Stimulated activated CD4-positive, alpha-beta T cell treated with anti-CD3 and anti-CD28 coated beads, Interleukin-12 subunit alpha, Interleukin-12 subunit beta, amount 100 ng/mL, for 4 hours (primary cell): ENCODE measurements around the gene C11orf24.
"Not testable (repeated sequence)": the region's sequence is repeated elsewhere in the genome, so short reads cannot be mapped to it uniquely, and the experiment has no call there.

Experiments used
- DNase-seq: peaks from one replicate; pipeline ENCODE4 v3.0.0-alpha.2; 2020

The C11orf24 gene

GRCh38 chr11:68271781-68272608 lies at the start of gene C11orf24:
Gene C11orf24 (minus strand): TSS chr11:68271973. CDS start chr11:68263767, 8,206 bp downstream.
- DNase-seq, result peak; percentile 95

GRCh38 chr11:68317147-68317785 lies 45.5 kb upstream of the C11orf24 start:
- DNase-seq, result no peak

GRCh38 chr11:68315171-68315920 lies 43.6 kb upstream of the C11orf24 start:
- DNase-seq, result no peak

DNA sequence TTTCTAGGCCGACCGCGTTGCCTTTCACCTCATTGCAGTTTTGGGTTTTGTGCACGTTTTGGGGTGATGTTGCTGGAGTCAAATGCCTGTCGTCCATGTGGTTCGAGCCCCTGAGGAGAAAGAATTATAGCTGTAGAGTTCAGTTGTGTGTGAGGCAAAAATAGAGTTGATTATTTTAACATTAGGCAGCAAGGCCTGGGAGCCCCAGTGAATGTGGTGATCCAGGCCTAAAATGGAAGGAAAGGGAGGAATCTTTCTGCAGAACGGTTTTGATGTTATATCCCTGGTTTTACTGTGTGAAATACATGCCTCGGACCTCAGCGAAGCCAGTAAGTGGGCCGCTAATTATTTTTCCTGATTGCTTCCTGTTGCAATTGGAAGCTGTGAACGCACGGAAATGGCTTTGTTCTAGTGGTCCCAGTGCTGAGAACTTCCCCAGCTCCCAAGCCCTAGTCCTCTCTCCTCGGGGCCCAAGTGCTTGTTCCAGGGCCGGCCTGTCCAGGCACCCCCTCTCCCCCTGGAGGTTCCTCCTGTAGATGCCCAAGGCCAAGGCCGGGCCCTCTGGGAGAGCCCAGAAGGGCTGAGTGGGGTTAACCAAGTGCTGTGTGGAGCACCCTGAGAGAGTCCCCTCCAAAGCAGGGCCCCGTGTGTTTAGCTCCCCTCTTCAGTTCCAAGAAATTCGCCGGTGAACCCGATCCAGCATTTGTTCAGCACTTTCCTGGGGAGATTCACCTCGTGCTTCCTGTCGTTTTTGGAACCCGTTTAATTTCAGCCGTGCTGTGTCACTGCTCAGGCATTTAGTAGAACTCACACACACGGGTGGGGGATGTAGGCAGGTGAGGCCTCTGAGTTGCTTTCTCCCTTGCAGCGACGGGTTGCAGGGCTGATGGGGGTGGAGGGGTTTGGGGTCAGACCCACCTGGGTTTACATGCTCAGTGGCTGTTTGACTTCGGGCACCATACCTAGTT lies 42.7 kb upstream of the C11orf24 start:
- DNase-seq, result no peak

DNA sequence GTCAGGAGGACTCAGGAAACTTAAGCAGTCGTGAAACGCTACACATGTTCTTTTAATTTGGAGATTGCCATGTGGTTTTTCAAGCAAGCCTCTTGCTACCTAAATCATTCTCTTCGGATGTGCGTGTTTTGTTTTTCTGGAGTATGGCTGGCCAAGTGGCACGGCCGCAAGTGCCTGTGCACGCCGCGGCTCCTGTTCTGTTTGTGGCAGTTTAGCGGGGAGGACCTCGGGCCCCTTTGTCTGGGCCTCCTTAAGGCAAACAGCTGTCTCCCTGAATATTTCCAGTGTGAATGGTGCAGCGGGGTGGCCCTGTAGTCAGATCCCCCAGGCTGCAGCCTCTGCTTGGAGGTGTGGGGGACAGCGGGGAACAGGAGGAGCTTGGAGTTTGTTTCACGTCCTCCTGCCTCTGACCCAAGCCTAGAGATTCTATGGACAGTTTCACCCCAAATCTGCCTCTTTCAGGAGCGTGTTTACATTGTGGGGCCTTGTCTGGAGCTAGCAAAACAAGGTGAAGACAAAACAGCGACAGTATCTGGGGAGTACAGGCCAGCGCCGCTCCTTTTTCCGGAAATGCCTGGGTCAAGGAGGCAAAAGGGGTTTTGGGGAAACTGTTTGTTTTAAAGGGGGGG lies 41.9 kb upstream of the C11orf24 start:
- no peak for DNase-seq

- no peak for DNase-seq
Observed at GRCh38 chr11:68312780-68313573, 41.2 kb upstream of the C11orf24 start.

GRCh38 chr11:68312117-68312779 lies 40.5 kb upstream of the C11orf24 start, which contains the start of gene LRP5:
Gene LRP5 (plus strand): TSS chr11:68312591. CDS start chr11:68312715, 124 bp downstream.
- DNase-seq, result no peak

DNA sequence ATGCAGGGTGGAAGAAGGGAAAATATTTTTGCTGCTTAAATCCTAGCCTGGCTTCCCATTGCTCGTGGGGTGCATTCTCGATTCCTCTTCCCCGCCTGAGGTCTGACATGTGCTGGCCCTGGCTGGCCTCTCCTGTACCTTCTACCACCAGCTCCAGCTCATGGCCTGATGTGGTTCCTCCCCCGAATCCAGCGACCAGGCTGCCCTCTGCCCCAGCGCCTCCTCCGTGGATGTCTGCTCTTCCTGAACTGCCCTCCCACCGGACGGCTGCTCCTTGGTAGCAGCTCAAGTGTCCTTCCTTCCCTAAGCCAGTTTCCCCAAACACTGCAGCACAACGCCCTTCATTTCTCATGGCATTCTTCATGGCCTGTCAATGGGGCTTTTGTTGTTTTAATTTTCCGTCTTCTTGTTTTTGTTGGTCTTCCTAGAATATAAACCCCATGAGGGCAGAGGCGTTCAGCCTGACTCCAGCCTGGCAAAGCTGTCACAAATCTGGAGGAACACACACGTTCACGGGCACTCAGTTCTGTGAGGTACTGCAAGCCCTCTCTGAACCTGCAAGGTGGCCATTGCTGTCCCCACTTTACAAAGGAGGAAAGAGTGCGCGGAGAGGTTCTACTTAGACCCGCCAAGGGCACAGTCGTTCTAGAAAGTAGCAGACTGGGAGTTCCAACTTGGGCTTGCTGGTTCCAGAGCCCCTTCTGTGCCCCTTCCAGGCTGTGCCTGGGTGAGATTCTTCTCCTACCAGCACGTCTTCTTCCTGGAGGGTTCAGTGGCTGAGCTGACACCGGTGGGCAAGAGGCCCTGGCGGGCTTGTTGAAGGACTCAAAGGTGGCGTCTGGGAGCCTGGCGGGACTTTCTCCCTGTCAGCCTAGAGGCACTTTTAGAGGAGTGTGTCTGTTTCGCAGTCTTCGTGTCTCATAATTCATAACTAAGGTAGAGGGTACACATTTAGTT lies 39.7 kb upstream of the C11orf24 start:
- DNase-seq, result no peak

DNA sequence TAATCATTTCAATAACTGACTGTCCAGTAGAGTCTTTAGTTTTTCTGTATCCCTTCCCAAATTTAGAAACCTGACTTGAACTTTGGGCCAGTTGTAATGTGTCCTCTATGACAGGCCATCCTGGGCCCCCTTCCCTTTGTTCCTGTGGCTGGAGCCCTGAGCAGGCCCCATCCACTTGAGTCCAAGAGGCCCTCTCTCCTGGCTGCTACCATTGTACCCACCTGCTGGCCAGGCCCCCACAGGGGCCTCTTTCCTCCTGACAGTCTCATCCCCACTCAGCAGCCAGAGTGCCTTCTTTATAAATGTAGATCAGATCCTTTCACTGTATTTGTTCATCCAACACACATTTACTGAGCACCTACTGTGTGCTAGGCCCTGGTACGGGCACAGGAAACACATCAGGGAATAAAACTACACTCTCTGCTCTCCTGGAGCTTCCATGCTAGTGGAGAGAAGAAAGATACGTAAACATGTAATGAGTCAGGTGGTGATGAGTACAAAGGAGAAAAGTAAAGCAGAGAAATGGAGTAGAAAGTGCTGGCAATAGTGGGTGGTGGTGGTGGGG lies 37.9 kb upstream of the C11orf24 start:
- no peak for DNase-seq

DNA sequence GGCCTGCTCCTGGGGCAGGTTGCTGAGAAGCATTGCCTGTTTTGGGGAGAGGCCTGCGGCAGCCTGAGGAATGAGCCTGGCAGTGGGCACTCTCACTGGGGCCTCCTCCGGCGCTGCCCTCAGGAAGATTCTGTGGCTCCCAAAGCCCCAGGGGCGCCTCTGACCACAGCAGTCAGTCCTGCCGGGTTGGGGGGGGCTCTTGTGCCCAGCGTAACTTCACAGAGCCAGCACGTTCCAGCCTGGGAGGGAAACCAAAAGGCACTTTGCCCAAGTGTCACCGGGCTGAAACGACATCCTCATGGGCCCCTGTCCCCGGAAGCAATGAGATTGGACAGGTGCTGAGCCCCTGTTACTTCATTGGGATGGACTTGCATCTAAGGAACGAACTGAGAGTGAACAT lies 36.3 kb upstream of the C11orf24 start:
- no peak for DNase-seq

DNA sequence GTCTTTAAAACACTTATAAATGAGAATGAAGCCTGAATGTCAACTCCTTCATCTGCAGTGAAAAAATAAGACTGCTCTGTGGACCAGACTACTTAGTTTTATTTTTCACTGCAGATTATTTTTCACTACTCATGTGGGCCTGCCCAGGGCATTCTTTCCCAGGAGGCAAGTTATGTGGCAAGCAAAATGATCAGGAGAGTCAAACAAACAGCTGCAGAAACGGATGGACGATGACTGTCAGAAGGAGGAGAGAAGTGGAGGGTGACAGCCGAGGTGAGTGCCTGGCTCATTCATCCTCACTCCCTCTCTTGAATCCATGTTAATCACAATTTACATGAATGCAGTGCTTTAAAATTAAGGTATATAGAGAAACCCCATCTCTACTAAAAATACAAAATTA lies 34.9 kb upstream of the C11orf24 start:
- no peak for DNase-seq

DNA sequence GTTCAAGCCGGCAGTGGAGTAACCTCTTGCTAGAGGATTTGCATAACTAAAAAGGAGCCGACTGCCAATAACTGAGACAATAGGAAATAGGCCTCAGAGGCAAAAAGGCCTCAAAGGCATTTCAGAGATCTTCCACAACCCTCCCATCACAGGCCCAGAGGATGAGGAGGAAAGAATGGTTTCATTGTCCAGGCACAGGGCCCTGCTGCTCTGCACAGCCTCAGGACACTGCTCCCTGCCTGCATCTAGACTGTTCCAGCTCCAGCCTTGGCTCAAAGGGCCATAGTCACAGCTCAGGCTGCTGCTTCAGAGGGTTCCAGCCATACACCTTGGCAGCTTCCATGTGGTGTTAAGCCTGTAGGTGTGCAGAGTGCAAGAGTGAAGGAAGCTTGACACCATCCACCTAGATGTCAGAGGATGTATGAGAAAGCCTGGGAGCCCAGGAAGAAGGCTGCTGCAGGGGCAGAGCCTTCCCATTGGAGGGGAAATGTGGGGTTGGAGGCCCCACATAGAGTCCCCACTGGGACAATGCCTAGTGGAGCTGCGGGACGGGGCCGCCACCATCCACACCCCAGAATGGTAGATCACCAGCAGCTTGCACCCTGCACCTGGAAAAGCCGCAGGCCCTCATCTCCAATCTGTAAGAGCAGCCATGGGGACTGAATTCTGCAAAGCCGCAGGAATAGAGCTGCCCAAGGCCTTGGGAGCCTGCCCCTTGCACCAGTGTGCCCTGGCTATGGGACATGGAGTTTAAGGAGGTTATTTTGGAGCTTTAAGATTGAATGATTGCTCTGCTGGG lies 32.4 kb upstream of the C11orf24 start:
- DNase-seq, result no peak

- no peak for DNase-seq
Observed at GRCh38 chr11:68303083-68303482, 31.3 kb upstream of the C11orf24 start.

DNA sequence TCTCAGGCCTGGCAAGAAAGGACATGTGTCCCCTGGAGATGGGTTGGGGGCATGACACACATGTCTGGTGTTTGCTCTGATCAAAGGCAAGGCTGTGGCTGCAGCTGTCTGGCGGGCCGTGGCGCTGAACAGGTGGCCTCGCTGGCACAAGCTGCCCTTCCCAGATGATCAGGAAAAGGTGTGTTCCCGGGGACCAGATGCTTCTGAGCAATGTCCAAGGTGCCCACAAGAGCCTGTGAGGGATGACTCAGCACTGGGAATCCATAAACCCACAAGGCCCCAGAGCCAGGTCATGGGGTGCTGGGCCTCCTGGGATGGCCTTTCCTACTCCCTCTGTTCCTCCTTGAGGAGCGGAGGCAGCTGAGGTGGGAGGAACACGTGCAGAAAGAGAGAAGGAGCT lies 30.9 kb upstream of the C11orf24 start:
- no peak for DNase-seq

DNA sequence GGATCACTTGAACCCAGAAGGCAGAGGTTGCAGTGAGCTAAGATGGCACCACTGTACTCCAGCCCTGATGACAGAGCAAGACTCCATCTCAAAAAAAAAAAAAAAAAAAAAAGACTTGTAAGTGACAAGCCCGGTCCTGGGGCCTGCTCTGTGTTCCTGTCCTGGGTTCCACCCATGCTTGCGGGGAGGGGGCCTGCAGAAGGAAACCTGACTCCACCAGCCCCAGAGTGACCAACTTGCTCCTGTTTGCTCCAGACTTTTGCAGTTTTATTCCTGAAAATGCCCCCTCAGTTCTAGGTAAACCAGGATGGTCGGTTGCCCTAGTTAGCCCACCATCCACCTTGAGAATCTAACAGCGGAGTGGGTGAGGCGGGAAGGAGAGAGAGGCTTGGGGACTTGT lies 30.5 kb upstream of the C11orf24 start:
- DNase-seq, result no peak

- DNase-seq, result no peak
Observed at GRCh38 chr11:68300076-68300830, 28.5 kb upstream of the C11orf24 start.

GRCh38 chr11:68299517-68299879 lies 27.7 kb upstream of the C11orf24 start:
- not testable (repeated sequence) for DNase-seq
